Breast epithelium (tissue), 3 donors: ENCODE measurements around the gene METTL1.

ENCODE experiments used
- POLR2A ChIP-seq: fragments of 450-650 bp; IDR thresholded peaks from one replicate; pipeline ENCODE4 v1.6.1; 2016; ENCODE audit warnings: antibody characterized with exemption, mild to moderate bottlenecking, moderate library complexity
- POLR2AphosphoS5 ChIP-seq, 3 donors: sonication (generic); formaldehyde crosslinking; IDR thresholded peaks; one replicate each; pipeline ENCODE4 v1.6.1; 2017; ENCODE audit warnings: antibody characterized with exemption in 3 of 3
- TF ChIP-seq, protein P1 (sequence below), 3 donors: fragments of 450-650 bp; IDR thresholded peaks; one replicate each; pipeline ENCODE4 v1.5.1; 2016 to 2017; ENCODE audit warnings: antibody characterized with exemption in 3 of 3, mild to moderate bottlenecking in 3 of 3, moderate library complexity in 3 of 3

GRCh38 chr12:57739914-57740538 lies 31.9 kb downstream of the METTL1 start:
- TF ChIP-seq POLR2A = no peak
- TF ChIP-seq POLR2AphosphoS5 (IDR thresholded peaks at IDR 0.05) = no peak
- TF ChIP-seq, protein P1, sequence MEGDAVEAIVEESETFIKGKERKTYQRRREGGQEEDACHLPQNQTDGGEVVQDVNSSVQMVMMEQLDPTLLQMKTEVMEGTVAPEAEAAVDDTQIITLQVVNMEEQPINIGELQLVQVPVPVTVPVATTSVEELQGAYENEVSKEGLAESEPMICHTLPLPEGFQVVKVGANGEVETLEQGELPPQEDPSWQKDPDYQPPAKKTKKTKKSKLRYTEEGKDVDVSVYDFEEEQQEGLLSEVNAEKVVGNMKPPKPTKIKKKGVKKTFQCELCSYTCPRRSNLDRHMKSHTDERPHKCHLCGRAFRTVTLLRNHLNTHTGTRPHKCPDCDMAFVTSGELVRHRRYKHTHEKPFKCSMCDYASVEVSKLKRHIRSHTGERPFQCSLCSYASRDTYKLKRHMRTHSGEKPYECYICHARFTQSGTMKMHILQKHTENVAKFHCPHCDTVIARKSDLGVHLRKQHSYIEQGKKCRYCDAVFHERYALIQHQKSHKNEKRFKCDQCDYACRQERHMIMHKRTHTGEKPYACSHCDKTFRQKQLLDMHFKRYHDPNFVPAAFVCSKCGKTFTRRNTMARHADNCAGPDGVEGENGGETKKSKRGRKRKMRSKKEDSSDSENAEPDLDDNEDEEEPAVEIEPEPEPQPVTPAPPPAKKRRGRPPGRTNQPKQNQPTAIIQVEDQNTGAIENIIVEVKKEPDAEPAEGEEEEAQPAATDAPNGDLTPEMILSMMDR (IDR thresholded peaks at IDR 0.05) = no peak
